Daoy (cell line): ENCODE data around the gene CNTRL. TPM values are rescaled to one million over a fixed set of nuclear protein-coding genes. Genes with fewer than 3 reads are reported as not detected.
"Not testable (repeated sequence)": the region's sequence is repeated elsewhere in the genome, so short reads cannot be mapped to it uniquely, and the experiment has no call there.

Experiments
- DNase-seq: peaks from one replicate; pipeline ENCODE4 v3.0.0-alpha.2; 2015; ENCODE audit warnings: low read depth
- total RNA-seq: library from RNA; depleted of rRNA; stranded (reverse); fragments of >200 nt; shearing (Covaris generic); gene quantifications from 2 replicates; pipeline ENCODE4 v1.2.3, GENCODE V29; 2014; rRNA removed

Gene CNTRL
- 21.4 and 21.5 TPM in 2 replicates for total RNA-seq

GRCh38 chr9:121074370-121075250 lies at the start of gene CNTRL:
CNTRL (plus strand) TSS chr9:121074955; CDS start chr9:121088327, 13,372 bp downstream.
- peak; percentile 99 for DNase-seq

- DNase-seq, result no peak
These were observed 48.5 kb upstream of the CNTRL start for GRCh38 chr9:121026260-121026691.

GRCh38 chr9:121026768-121027167 lies 48.0 kb upstream of the CNTRL start:
- DNase-seq, result no peak

GRCh38 chr9:121028285-121028684 lies 46.5 kb upstream of the CNTRL start:
- DNase-seq, result not testable (repeated sequence)

GRCh38 chr9:121029469-121029868 lies 45.3 kb upstream of the CNTRL start:
- no peak for DNase-seq

GRCh38 chr9:121034529-121034928 lies 40.2 kb upstream of the CNTRL start:
- no peak for DNase-seq

- DNase-seq, result peak; percentile 62
These were observed 39.0 kb upstream of the CNTRL start for GRCh38 chr9:121035717-121036116.

GRCh38 chr9:121038362-121038761 lies 36.4 kb upstream of the CNTRL start:
- DNase-seq, result no peak

GRCh38 chr9:121038804-121039203 lies 36.0 kb upstream of the CNTRL start:
- DNase-seq, result no peak

GRCh38 chr9:121048175-121048574 lies 26.6 kb upstream of the CNTRL start:
- DNase-seq, result no peak

GRCh38 chr9:121048618-121049017 lies 26.1 kb upstream of the CNTRL start:
- no peak for DNase-seq

- no peak for DNase-seq
These were observed 24.4 kb upstream of the CNTRL start, which contains the start of gene C5 for GRCh38 chr9:121050128-121050988. C5 (minus strand) TSS chr9:121050275; CDS start chr9:121050246, 29 bp downstream.

- no peak for DNase-seq
These were observed 21.2 kb upstream of the CNTRL start for GRCh38 chr9:121053544-121053943.

- DNase-seq, result peak; percentile 27
These were observed 19.1 kb upstream of the CNTRL start for GRCh38 chr9:121055642-121056143.

- no peak for DNase-seq
These were observed 16.9 kb upstream of the CNTRL start for GRCh38 chr9:121057821-121058220.

GRCh38 chr9:121059513-121059912 lies 15.2 kb upstream of the CNTRL start:
- no peak for DNase-seq

- DNase-seq, result peak; percentile 54
These were observed 14.6 kb upstream of the CNTRL start for GRCh38 chr9:121059998-121060636.

GRCh38 chr9:121066850-121067249 lies 7.9 kb upstream of the CNTRL start:
- DNase-seq, result no peak

GRCh38 chr9:121067640-121068039 lies 7.1 kb upstream of the CNTRL start:
- no peak for DNase-seq

GRCh38 chr9:121069396-121069795 lies 5.4 kb upstream of the CNTRL start:
- DNase-seq, result no peak

- no peak for DNase-seq
These were observed 3.4 kb upstream of the CNTRL start for GRCh38 chr9:121071370-121071755.
